ENCODE measurements around the gene POLR3A.
A peak's percentile ranks its signal among the peaks of the same experiment; 100 is the strongest.
"Not testable (repeated sequence)": the region's sequence is repeated elsewhere in the genome, so short reads cannot be mapped to it uniquely, and the experiment has no call there.

POLR3A gene

DNA sequence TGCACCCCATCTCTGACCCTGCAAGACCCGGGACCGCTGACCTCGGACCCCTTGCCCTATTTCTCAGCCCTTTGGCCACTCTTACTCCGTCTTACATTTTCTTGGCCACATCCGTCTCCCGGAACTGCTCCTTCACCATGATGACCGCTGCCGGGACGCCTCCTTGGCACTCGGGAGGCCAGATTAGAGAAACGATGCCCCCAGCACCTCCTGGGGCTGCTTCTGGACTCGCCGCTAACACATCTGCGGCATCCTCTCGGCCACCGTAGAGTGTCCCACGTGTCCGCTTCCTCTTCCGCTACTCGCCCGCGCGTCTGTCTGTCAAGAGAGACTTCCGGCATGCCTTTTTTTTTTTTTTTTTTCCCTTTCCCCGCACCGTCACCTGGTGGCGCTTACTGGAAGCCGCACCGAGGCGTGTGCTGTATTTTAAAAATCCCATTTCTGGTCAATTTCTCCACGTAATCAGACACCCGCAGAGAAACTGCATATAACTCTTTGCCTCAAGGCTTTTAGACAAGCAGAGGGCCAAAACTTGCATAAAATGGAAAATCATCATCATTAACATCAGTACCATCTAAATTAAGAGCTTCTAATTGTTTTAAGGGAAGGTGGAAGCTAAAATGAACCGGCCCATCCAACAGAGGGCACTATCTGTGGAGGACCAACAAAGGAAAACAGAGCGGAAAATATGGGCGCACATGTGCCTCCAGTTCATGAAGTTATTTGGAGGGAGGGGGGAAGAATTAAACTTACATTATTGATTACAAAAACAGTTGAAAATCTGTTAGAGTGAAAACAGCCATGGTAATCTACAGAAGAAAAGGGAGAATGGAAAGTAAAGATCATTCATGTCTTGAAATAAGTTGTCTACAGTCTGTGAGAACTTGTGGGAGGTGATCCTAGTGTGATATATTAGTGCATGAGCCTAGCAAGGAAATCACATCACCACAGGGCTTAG lies at the start of gene POLR3A:
POLR3A (minus strand) TSS at position 247 of the 958 bp plus-strand sequence; CDS start at position 139, 108 bp downstream.
- peak; percentile 69 to 92 for DNase-seq

DNA sequence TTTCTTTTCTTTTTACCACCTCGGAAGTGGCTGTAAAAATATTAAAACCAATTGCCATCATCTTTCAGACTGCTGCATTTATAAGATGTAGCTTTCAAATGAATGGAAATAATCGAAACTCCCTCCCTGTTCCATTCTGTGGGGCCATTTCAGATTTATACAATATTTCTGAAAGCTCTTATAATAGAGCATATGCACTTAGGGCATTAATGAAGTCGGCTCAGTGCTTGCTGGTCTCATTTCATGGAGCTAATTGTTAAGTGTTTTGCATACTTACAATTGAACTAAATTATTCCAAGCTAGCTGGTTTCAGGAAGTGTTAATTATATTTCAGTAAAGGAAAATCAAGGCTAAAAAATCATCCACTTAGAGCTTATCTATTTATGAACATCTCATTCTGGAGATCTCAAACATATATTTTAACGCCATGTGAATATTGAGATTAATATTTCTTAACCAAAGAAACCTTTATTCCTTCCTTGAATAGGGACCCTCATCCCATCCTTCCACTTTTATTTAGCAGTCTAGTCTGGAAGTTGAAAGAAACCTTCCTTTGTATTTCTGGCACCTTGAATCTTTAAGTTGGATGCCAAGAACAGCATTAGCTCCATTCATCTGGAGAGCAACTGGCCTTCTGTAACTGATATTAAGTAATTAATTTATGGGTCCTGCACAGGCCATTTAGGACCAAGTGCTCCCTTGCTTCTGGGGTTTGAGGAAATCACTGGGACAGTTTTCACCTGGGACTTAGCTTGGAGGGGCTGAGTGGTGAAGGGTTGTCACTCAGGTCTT lies 49.4 kb upstream of the POLR3A start:
- DNase-seq = no peak

DNA sequence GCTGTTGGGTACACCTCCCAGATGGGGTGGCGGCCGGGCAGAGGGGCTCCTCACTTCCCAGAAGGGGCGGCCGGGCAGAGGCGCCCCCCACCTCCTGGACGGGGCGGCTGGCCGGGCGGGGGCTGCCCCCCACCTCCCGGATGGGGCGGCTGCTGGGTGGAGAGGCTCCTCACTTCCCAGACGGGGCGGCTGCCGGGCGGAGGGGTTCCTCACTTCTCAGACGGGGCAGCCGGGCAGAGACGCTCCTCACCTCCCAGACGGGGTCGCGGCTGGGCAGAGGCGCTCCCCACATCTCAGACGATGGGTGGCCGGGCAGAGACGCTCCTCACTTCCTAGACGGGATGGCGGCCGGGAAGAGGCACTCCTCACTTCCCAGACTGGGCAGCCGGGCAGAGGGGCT lies 46.5 kb upstream of the POLR3A start:
- DNase-seq = not testable (repeated sequence)

DNA sequence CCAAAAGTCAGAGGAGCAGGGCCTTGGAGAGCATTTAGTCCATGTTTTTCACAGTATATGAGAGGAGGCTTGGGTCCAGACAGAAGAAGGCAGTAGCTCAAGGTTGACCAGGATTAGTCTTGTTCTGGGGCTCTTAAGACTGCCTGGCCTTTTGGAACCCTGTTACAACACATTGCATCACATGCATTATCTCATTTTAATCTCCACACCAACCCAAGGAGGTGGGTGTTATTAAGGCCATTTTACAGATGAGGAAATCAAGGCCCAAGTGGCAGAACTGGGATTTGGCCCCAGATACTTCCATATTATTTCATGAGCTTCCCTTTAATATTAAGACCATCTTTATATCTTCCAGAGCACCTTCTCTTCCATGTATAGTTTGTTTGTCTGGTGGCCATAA lies 43.2 kb upstream of the POLR3A start:
- DNase-seq = no peak

DNA sequence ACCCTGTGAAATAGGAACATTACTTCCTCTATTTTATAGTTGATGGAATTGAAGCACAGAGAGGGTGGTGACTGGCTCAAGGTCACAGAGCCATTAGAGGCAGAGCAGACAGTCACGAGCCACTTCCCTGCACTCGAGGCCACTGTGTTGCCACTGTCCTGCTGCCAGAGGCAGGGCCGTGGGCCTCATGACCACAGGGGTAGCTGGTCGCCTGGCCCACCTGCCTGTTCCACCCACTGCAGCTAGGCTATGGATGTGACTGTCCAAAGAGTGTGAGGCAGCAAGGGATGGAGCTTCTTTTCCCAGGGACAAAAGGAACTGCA lies 42.5 kb upstream of the POLR3A start:
- no peak for DNase-seq

DNA sequence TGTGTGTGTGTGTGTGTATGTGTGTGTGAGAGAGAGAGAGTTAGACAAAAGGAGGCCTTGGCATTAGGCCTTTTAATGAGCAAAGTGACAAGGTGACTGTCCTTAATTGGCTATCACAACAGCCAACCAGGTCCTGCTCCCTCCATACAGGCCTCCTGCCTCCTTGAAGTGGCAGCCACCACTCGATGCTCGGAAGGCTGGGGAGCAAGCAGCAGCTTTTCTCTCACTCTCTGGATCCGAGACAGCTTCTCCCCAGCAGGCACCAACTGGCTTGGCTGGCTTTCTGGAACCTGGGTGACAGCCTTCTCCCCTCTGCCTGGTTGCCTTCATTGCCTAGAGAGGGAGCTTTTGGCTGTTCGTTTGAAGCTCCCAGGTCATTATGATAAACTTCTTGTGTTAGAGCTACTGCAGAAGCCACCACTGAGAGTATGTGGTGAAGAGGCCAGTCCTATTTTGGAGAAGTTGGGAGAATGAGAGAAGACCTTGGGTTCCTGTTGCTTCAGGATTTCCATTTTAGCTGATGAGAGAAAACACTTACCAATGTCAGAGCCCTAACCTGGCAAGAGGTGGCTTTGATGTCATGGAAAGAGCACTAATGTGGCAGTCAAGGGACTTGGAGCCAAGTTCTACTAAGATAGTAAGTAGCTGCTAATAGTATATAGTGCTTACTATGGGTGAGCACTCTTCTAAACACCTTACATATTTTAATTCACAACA lies 42.0 kb upstream of the POLR3A start:
- DNase-seq = no peak

DNA sequence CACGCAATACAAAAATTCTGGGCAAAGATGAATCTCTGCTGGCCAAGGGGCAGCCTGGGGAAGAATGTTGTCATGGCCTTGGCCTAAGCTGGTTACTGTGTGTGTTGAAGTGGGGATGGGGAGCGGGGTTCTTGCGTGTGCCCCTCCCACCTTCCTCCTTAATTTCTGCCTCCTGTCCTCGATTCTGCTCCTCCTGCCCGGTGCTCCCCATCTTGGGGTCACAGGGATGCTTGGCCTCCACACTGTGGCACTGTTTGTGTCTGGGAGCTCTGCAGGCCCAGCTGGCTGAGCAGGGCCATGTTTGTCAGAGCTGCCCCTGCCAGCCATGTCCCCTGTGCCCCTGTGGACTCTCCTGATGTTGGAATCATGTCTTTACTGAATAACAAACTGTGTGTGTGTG lies 41.4 kb upstream of the POLR3A start:
- no peak for DNase-seq

DNA sequence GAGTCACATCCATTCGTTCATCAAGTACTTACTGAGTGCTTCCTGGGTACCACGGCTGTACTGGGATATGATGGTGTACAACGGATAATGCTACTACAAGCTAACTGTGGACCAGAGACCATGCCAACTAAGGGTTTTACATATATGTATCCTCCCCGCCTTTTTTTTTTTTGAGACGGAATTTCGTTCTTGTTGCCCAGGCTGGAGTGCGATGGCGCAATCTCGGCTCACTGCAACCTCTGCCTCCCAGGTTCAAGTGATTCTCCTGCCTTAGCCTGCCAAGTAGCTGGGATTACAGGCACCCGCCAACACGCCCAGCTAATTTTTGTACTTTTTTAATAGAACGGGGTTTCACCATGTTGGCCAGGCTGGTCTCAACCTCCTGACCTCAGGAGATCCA lies 40.7 kb upstream of the POLR3A start:
- not testable (repeated sequence) for DNase-seq

DNA sequence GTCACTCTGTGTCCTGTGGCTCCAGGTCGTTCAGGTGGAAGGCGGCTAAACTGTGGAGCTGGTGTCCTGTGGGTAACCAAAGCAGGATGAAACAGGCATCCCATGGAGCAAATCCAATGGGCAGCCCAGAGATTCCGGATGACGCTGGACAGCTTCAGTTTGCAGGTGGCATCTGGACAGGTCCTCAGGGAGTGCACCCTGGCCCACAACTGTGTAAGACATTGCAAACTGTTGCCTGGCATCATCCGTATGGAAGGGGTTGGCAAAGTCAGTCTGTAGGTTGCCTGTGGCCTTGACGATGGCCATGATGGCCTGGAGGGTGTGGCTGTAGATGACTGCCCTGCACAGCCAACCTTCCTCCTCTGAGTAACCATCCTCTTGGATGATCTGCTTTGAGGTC lies 39.8 kb upstream of the POLR3A start:
- no peak for DNase-seq

DNA sequence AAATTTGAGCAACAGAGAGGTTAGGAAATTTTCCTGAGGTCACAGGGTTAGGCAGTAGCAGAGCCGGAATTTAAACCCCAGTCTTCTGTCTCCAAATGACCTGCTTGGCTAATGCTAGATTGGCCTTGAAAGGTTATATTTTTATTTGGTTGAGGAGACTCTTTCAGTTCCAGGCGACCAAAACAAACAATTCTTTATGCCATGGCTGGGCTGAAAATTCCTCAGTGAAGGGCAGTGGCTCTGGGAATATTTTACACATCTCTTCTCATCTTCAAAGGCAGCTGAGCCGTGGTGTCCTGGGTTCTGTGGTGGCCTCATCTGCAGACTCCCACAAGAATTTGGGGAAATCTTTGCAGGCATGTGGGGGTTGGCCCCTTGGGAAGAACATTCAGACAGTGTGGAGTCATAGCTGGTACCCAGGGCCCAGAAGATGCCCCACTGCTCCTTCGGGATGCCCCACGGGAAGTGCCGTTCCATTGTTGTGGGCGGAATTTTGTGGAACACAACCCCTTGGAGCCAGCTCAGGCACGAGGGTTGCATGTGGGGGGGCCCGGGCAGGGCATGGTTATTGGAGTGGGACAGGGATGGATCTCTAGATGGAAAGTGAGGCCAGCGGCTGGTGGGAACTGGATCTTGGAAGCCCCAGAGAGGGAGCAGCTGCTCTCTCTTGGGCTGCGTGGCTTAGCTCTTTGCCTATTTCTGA lies 37.6 kb upstream of the POLR3A start:
- no peak for DNase-seq

DNA sequence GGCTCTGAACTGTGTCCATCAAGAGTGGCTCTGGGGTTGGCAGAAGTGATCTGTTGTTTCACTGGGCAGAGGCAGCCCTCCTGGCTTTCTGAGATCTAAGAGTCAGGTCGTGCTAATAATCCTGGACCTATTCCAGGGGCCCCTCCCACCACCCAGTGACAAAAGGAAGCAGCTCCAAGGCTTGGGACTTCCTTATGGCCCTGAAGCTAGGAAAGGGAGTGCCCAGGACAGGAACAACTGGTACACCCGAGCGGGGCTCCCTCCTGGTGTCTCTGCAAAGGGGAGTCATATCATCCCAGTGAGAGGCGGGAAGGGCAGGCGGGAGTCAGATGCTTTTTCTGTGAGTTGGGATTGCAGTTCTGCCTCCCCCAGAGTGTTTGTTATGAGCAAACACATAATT lies 36.7 kb upstream of the POLR3A start:
- DNase-seq = no peak

DNA sequence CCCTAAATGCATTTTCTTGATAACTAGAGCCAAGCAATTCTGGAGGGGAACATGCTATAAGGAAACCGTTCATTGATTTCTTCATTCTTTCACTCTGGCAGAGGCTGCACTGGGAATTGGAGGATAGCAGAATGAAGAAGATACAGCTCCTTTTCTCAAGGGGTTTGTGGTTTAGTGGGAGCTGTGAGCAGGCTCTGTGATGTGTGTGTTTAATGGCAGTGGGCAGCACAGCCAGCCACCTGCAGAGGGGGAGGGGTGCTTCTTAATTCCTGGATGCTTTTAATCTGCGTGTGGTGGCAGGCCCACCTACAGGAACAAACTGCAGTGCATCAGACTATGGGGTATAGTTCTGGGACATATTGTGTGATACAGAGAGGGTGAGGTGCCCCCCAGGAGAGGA lies 36.3 kb upstream of the POLR3A start:
- DNase-seq = no peak

DNA sequence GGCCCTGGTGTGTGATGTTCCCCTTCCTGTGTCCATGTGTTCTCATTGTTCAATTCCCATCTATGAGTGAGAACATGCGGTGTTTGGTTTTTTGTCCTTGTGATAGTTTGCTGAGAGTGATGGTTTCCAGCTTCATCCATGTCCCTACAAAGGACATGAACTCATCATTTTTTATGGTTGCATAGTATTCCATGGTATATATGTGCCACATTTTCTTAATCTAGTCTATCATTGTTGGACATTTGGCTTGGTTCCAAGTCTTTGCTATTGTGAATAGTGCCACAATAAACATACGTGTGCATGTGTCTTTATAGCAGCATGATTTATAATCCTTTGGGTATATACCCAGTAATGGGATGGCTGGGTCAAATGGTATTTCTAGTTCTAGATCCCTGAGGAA lies 35.6 kb upstream of the POLR3A start:
- DNase-seq = not testable (repeated sequence)

DNA sequence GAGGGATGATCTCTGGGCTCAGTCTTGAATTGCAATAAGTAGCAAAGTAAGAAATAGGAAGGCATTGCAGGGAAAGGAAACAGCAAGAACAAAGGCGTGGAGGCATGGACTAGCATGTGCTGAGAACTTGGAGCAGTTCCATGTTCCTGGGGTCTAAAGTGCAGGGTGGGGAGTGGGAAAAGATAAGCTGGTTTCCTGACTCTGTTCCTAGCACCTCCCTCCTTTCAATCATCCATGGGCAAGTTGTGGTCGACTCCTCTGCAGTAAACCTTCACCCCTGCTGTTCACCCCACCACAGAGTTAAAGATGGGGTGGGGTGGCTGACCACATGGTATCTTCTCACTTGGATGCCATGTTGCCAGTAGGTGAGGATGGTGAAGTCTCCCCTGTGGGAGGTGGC lies 33.9 kb upstream of the POLR3A start:
- no peak for DNase-seq

DNA sequence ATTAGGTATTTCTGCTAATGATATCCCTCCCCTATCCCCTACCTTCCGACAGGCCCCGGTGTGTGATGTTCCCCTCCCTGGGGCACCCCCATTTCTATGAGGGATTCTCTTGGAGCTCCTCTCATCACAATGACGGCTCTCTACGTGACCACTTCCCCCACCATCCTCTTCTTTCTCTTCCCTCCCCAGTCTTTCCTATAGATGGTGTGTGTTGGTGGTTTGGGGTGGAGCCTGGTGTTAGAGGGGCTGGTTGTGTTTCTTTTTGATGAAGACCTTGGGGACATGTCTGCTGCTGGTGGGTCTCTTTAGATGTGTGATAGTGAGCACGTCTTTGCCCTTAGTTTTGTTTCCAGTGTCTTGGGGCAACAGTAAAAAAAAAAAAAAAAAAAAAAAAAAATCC lies 33.0 kb upstream of the POLR3A start:
- no peak for DNase-seq

DNA sequence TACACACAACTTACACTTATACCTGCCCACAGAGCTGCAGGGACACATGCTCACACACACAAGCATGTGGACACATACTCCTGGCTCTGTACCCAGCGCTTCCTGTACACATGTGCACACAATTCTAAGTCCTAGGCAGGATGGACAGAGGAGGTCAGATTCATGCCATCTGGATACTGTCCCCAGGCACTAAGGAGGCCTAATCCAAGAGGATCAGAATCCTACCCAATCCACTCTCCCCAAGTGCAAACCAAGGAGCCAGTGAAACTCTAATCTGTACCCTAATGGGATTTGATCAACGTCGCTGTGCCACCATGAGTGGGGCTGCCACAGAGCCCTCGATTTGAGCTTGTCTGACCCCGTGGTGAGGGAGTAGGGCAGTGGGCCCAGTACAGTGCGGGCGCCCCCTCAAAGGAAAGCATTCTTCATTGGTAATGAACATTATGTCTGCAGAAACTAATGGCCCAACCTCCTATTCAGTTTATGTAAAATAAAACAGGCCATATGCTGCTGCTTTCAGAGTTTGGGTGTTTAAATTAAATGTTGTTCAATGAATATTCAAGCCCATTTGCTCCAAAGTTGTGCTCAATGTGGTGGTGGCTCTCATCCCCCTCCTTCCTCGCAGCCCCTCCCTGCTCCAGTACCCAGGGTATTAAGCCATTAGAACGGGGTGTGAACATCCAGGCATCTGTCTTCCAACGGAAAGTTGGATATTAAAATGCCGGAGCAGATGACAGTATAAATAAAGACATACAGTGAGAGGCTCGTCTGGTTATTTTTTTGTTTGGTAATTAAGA lies 30.8 kb upstream of the POLR3A start:
- no peak for DNase-seq

DNA sequence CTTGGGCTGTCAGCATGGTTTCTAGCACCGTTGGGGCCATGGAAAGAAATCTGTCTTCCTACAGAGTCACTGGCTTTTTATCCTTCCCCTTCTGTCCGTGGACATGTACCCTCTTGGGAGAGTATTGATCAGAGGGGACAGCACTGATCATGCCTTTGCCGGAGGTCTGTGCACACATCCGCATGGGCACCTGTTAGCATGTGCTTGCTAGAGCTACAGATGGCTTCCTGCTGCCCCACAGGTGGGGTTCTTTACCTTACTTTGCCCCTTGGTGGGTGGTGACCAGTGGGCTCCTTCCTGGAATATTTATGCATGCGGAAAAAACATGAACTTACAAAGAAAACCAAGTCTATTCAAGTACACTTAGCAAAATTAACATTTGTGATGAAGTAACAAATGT lies 29.2 kb upstream of the POLR3A start:
- DNase-seq = no peak

DNA sequence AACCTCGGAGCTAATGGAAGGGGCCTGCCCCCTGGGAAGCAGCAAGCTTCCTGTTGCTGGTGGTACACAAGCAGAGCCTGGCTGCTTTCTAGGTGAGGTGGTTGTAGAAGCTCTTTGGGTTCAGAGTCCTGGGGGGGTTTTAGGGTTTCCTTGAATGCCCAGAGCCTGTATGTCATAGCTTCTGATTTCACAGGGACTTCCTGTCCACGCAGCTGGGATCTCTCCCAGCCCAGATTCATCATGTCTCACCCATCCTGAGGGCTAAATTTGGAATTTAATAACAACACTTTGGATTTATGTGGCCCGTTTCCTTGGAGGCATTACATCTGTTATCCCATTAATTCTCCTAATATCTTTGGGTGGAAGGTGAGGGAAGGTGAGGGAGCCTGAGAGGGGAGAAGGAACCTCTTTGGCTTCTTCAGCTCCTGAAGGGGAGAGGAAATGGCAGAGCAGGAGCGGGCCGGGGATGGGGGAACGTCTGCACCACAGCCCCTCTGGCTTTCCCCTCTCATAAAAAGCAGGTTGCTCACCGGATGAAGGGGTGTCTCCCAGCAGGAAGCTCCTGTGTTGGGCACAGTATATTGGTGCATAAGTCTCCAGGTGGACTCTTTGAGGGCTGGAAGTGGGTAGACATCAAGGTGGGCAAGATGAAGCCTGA lies 24.0 kb upstream of the POLR3A start:
- no peak for DNase-seq

DNA sequence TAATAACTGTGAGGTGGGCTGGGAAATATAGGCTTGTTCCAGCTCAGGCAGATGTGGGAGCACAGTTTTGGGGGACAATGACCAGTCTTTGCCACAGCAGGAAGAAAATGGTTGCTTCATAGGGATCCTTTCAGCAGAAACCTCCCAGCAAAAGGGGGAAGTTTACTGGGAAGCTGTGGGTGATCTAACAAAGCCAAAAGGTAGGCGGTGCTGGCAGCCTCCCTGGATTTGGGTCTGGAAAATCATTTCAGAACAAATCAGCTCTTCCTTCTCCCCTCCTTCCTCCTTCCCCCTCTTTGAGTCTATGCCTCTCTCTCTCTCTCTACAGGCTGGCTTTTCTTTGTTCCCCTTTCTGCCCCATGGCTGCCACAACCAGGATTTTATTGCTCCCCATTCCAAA lies 20.5 kb upstream of the POLR3A start:
- no peak for DNase-seq

DNA sequence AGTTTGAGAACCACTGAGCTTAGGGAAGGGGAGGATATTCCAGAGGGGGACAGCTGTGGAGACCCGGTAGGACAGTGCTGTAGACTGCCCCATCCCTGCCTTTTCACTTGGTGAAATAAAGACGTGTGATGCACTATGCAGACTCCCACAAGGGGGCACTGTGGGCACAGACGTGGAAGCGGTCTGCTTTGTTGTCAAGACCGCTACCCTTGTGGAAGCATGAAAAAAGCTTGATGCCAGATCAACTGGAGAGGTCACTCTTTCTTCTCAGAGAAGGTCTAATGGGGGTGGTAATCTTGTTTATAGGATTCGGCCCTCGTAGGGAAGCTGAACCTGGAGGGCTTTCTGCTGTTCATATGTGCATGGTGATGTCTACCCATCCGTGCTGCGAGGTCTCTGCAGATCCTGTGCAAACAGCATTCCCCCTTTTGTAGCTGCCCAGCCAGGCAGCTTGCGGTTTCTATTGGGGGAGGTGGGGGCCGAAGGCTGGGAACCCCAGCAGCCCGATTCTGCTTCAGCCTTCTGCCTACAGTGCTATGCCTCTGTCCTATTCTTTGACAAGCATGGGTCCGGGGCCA lies 18.1 kb upstream of the POLR3A start:
- DNase-seq = peak; percentile 39 to 48

DNA sequence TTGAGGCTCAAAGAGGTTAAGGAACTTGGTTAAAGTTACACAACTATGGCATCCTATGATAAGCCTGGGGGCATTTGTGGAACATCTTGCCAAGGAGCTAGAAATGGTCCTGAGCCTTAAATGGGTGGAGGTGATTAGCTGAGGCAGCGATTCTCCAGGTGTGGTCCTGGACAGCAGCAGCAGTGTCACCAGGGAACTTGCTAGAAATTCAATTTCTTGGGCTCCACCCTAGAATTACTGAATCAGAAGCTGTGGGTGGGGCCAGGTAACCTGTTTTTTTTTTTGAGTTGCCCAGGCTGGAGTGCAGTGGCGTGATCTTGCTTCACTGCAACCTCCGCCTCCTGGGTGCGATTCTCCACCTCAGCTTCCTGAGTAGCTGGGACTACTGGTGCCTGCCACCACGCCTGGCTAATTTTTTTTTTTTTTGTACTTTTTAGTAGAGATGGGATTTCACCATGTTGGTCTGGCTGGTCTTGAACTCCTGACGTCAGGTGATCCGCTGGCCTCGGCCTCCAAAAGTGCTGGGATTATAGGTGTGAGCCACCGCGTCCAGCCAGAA lies 17.5 kb upstream of the POLR3A start:
- no peak for DNase-seq

All from bone marrow (tissue), 2 donors.